ENCODE measurements around the gene ABR. TPM values are rescaled to one million over a fixed set of nuclear protein-coding genes. Genes with fewer than 3 reads are reported as not detected.
A peak's percentile ranks its signal among the peaks of the same experiment; 100 is the strongest.

ABR gene
- total RNA-seq, 5 donors from 2014 or later (not counting 1 experiment from before 2014, with no cell fraction given), result 89.4 to 165 (median 125) TPM

- H3K36me3 Mint-ChIP-seq, result no peaks in the 10 kb centered on the region
- no peak overlapping the region for H3K27ac ChIP-seq (ENCODE audit: low read length)
Observed at GRCh38 chr17:1180958-1181752, 1.4 kb upstream of the ABR start.

GRCh38 chr17:1179112-1179817, 516 bp downstream of the ABR start:
- Histone ChIP-seq H3K27me3 (replicated peaks in 1 of 2; ENCODE audit: control insufficient read depth in 2 of 2, extremely low read depth in 1 of 2, insufficient read depth in 2 of 2, low read length in 1 of 2) (peaks cover 0 to 15% of the 10 kb centered on the region in 2 experiments), H3K9me3 (no peaks in the 10 kb centered on the region), H3K4me3 (ENCODE audit: control insufficient read depth in 1 of 2, extremely low read depth in 1 of 2, low read length in 1 of 2) (peak overlapping the region in 1 of 2 donors; percentile 77), H3K36me3 (ENCODE audit: control insufficient read depth in 2 of 2, extremely low read depth in 1 of 2, insufficient read depth in 1 of 2, low read length in 1 of 2) (no peaks in the 10 kb centered on the region), H3K4me1 (ENCODE audit: control insufficient read depth in 1 of 2, extremely low read depth in 1 of 2, insufficient read depth in 2 of 2, low read length in 2 of 2) (peaks cover 0 to 30% of the 10 kb centered on the region in 2 experiments), H3K27ac (ENCODE audit: low read length) (no peak overlapping the region)
- Mint-ChIP-seq H3K4me1 (peaks cover 0 to 24% (median 17%) of the 10 kb centered on the region in 3 donors), H3K27me3 (no peaks in the 10 kb centered on the region), H3K27ac (no peak overlapping the region), H3K36me3 (no peaks in the 10 kb centered on the region), H3K4me3 (peak overlapping the region; percentile 74 to 78 (median 74)), H3K9me3 (no peaks in the 10 kb centered on the region)
- CTCF ChIA-PET, result no interaction called here
- peak in 3 of 4 experiments; percentile 5 to 49 (median 37) for ATAC-seq (replicated peaks in 1 of 4)
- 2% methylated on average over 62 of the region's 69 CpGs for WGBS (ENCODE audit: insufficient coverage)
- POLR2A ChIA-PET, result no interaction called here
- DNase-seq, result peak in 3 of 35 experiments; percentile 5 to 17 (median 15)

More at GRCh38 chr17:1180958-1181752, 1.4 kb upstream of the ABR start:
- Mint-ChIP-seq H3K27ac (no peak overlapping the region), H3K4me3 (peak overlapping the region in 2 of 3 donors; percentile 17 to 68), H3K9me3 (no peaks in the 10 kb centered on the region), H3K4me1 (peaks cover 0 to 24% (median 17%) of the 10 kb centered on the region in 3 donors), H3K27me3 (no peaks in the 10 kb centered on the region)
- Histone ChIP-seq H3K27me3 (replicated peaks in 1 of 2; ENCODE audit: control insufficient read depth in 2 of 2, extremely low read depth in 1 of 2, insufficient read depth in 2 of 2, low read length in 1 of 2) (peaks cover 0 to 15% of the 10 kb centered on the region in 2 experiments), H3K36me3 (ENCODE audit: control insufficient read depth in 2 of 2, extremely low read depth in 1 of 2, insufficient read depth in 1 of 2, low read length in 1 of 2) (no peaks in the 10 kb centered on the region), H3K4me1 (ENCODE audit: control insufficient read depth in 1 of 2, extremely low read depth in 1 of 2, insufficient read depth in 2 of 2, low read length in 2 of 2) (peaks cover 0 to 30% of the 10 kb centered on the region in 2 experiments), H3K4me3 (ENCODE audit: control insufficient read depth in 1 of 2, extremely low read depth in 1 of 2, low read length in 1 of 2) (no peak overlapping the region), H3K9me3 (no peaks in the 10 kb centered on the region)
- DNase-seq, result peak in 1 of 35 experiments; percentile 39
- no peak for ATAC-seq (replicated peaks in 1 of 4)
- CTCF ChIA-PET, result interaction anchor here in 1 of 2 donors (0.7 kb wide), 1 partner anchor 10 kb away, joined by 3 read pairs; no protein-coding TSS in a partner anchor
- POLR2A ChIA-PET, result no interaction called here
- 85% methylated on average over 9 of the region's 23 CpGs for WGBS (ENCODE audit: insufficient coverage)

- no peaks in the 10 kb centered on the region for H3K27me3 Mint-ChIP-seq
- peaks cover 0 to 21% (median 11%) of the 10 kb centered on the region in 3 donors for H3K4me1 Mint-ChIP-seq
- no peaks in the 10 kb centered on the region for H3K9me3 ChIP-seq
- DNase-seq, result no peak
- no peaks in the 10 kb centered on the region for H3K9me3 Mint-ChIP-seq
- H3K4me1 ChIP-seq (ENCODE audit: control insufficient read depth in 1 of 2, extremely low read depth in 1 of 2, insufficient read depth in 2 of 2, low read length in 2 of 2), result peaks cover 0 to 21% of the 10 kb centered on the region in 2 experiments
- no peaks in the 10 kb centered on the region for H3K36me3 Mint-ChIP-seq
- 75% methylated on average over 6 of the region's 9 CpGs for WGBS (ENCODE audit: insufficient coverage)
- H3K36me3 ChIP-seq (ENCODE audit: control insufficient read depth in 2 of 2, extremely low read depth in 1 of 2, insufficient read depth in 1 of 2, low read length in 1 of 2), result no peaks in the 10 kb centered on the region
- H3K4me3 ChIP-seq (ENCODE audit: control insufficient read depth in 1 of 2, extremely low read depth in 1 of 2, low read length in 1 of 2), result no peak overlapping the region
- H3K27ac ChIP-seq (ENCODE audit: low read length), result no peak overlapping the region
- no peak overlapping the region for H3K27ac Mint-ChIP-seq
- ChIA-PET POLR2A (no interaction called here), CTCF (interaction anchor here in 1 of 2 donors (0.6 kb wide), 1 partner anchor 63 kb away, joined by 4 read pairs; no protein-coding TSS in a partner anchor)
- no peak for ATAC-seq (replicated peaks in 1 of 4)
- peaks cover 0 to 15% of the 10 kb centered on the region in 2 experiments for H3K27me3 ChIP-seq (replicated peaks in 1 of 2; ENCODE audit: control insufficient read depth in 2 of 2, extremely low read depth in 1 of 2, insufficient read depth in 2 of 2, low read length in 1 of 2)
- H3K4me3 Mint-ChIP-seq, result peak overlapping the region; percentile 31 to 74 (median 34)
Observed at GRCh38 chr17:1177016-1177700, 2.6 kb downstream of the ABR start.

- no peak for ATAC-seq (replicated peaks in 1 of 4)
- H3K27me3 ChIP-seq (replicated peaks in 1 of 2; ENCODE audit: control insufficient read depth in 2 of 2, extremely low read depth in 1 of 2, insufficient read depth in 2 of 2, low read length in 1 of 2), result peaks cover 0 to 11% of the 10 kb centered on the region in 2 experiments
- Mint-ChIP-seq H3K9me3 (no peaks in the 10 kb centered on the region), H3K4me3 (no peak overlapping the region), H3K27me3 (no peaks in the 10 kb centered on the region), H3K27ac (no peak overlapping the region), H3K36me3 (no peaks in the 10 kb centered on the region), H3K4me1 (peaks cover 0 to 14% (median 9%) of the 10 kb centered on the region in 3 donors)
- no peak overlapping the region for H3K27ac ChIP-seq (ENCODE audit: low read length)
- no peak for DNase-seq
- H3K4me1 ChIP-seq (ENCODE audit: control insufficient read depth in 1 of 2, extremely low read depth in 1 of 2, insufficient read depth in 2 of 2, low read length in 2 of 2), result peaks cover 0 to 11% of the 10 kb centered on the region in 2 experiments
- no peaks in the 10 kb centered on the region for H3K9me3 ChIP-seq
- H3K36me3 ChIP-seq (ENCODE audit: control insufficient read depth in 2 of 2, extremely low read depth in 1 of 2, insufficient read depth in 1 of 2, low read length in 1 of 2), result no peaks in the 10 kb centered on the region
- H3K4me3 ChIP-seq (ENCODE audit: control insufficient read depth in 1 of 2, extremely low read depth in 1 of 2, low read length in 1 of 2), result no peak overlapping the region
- WGBS (ENCODE audit: insufficient coverage), result 94% methylated on average over 3 of the region's 11 CpGs
- ChIA-PET CTCF (no interaction called here), POLR2A (no interaction called here)
Observed at GRCh38 chr17:1174263-1174880, 5.4 kb downstream of the ABR start.

- peaks cover 0 to 4% of the 10 kb centered on the region in 2 experiments for H3K4me1 ChIP-seq (ENCODE audit: control insufficient read depth in 1 of 2, extremely low read depth in 1 of 2, insufficient read depth in 2 of 2, low read length in 2 of 2)
- ATAC-seq (replicated peaks in 1 of 4) (no peak), DNase-seq (no peak)
- ChIA-PET POLR2A (no interaction called here), CTCF (no interaction called here)
- H3K9me3 ChIP-seq, result no peaks in the 10 kb centered on the region
- H3K36me3 ChIP-seq (ENCODE audit: control insufficient read depth in 2 of 2, extremely low read depth in 1 of 2, insufficient read depth in 1 of 2, low read length in 1 of 2), result no peaks in the 10 kb centered on the region
- no peaks in the 10 kb centered on the region for H3K27me3 Mint-ChIP-seq
- no peak overlapping the region for H3K27ac ChIP-seq (ENCODE audit: low read length)
- no peak overlapping the region for H3K4me3 ChIP-seq (ENCODE audit: control insufficient read depth in 1 of 2, extremely low read depth in 1 of 2, low read length in 1 of 2)
- 94% methylated on average over 27 of the region's 28 CpGs for WGBS (ENCODE audit: insufficient coverage)
- H3K9me3 Mint-ChIP-seq, result no peaks in the 10 kb centered on the region
- H3K4me1 Mint-ChIP-seq, result peaks cover 0 to 13% (median 7%) of the 10 kb centered on the region in 3 donors
- H3K36me3 Mint-ChIP-seq, result no peaks in the 10 kb centered on the region
- H3K4me3 Mint-ChIP-seq, result no peak overlapping the region
- no peak overlapping the region for H3K27ac Mint-ChIP-seq
- peaks cover 0 to 5% of the 10 kb centered on the region in 2 experiments for H3K27me3 ChIP-seq (replicated peaks in 1 of 2; ENCODE audit: control insufficient read depth in 2 of 2, extremely low read depth in 1 of 2, insufficient read depth in 2 of 2, low read length in 1 of 2)
Observed at GRCh38 chr17:1173432-1174262, 6.1 kb downstream of the ABR start.
